Keratinocyte (primary cell): ENCODE results near the gene HECA. TPM values are rescaled to one million over a fixed set of nuclear protein-coding genes. Genes with fewer than 3 reads are reported as not detected.
A peak's percentile ranks its signal among the peaks of the same experiment; 100 is the strongest.

ENCODE experiments used
- DNase-seq: peaks from one replicate; pipeline ENCODE4 v3.0.0-alpha.2; 2011; ENCODE audit warnings: low read depth, missing footprints, low spot score
- FAIRE-seq: peaks from 2 replicates; lab custom pipeline; 2011; peaks lifted over from hg19 to GRCh38; lab: Jason Lieb, UNC
- H2AFZ ChIP-seq: 2 replicates; pipeline ENCODE4 v1.6.0; 2012; ENCODE audit warnings: low read length, control low read depth, inconsistent platforms; ENCODE audit not compliant: control insufficient read depth
- H3K27ac ChIP-seq: 2 replicates; pipeline ENCODE4 v1.5.1; 2011; ENCODE audit warnings: low read length; ENCODE audit not compliant: control insufficient read depth, insufficient read depth
- H3K27me3 ChIP-seq: 3 replicates; pipeline ENCODE4 v1.6.0; 2011; ENCODE audit warnings: low read length; ENCODE audit not compliant: control insufficient read depth, insufficient read depth; ENCODE audit errors: extremely low read depth
- H3K36me3 ChIP-seq, 2 experiments: 2 replicates in 1 of 2; 3 replicates in 1 of 2; pipeline ENCODE4 v1.5.1; 2011; ENCODE audit warnings: low read length in 2 of 2, mild to moderate bottlenecking in 1 of 2; ENCODE audit not compliant: control insufficient read depth in 2 of 2, insufficient read depth in 2 of 2; ENCODE audit errors: extremely low read depth in 1 of 2
- H3K4me1 ChIP-seq: 3 replicates; pipeline ENCODE4 v1.5.1; 2011; ENCODE audit warnings: low read length; ENCODE audit not compliant: control insufficient read depth, insufficient read depth; ENCODE audit errors: extremely low read depth
- H3K4me2 ChIP-seq: 3 replicates; pipeline ENCODE4 v1.6.0; 2011; ENCODE audit warnings: low read depth, low read length; ENCODE audit not compliant: control insufficient read depth, insufficient read depth; ENCODE audit errors: extremely low read depth
- H3K4me3 ChIP-seq, 3 experiments: fragments of 200-600 bp in 1 of 3; sonication (generic) in 1 of 3; 2 replicates in 2 of 3; 3 replicates in 1 of 3; pipeline ENCODE4 v1.5.1; 2011 to 2016; ENCODE audit warnings: low read length in 3 of 3, mild to moderate bottlenecking in 3 of 3, control low read depth in 2 of 3, inconsistent platforms in 1 of 3, low read depth in 1 of 3, mixed read lengths in 1 of 3, mixed run types in 1 of 3, moderate library complexity in 1 of 3; ENCODE audit not compliant: control insufficient read depth in 2 of 3, insufficient read depth in 2 of 3; ENCODE audit errors: extremely low read depth in 1 of 3
- H3K79me2 ChIP-seq: 2 replicates; pipeline ENCODE4 v1.6.0; 2012; ENCODE audit warnings: low read length; ENCODE audit not compliant: control insufficient read depth, insufficient read depth
- H3K9ac ChIP-seq: 3 replicates; pipeline ENCODE4 v1.6.0; 2011; ENCODE audit warnings: low read length; ENCODE audit not compliant: control insufficient read depth, insufficient read depth; ENCODE audit errors: extremely low read depth
- H3K9me1 ChIP-seq: 3 replicates; pipeline ENCODE4 v1.6.0; 2011; ENCODE audit warnings: low read length; ENCODE audit not compliant: control insufficient read depth, insufficient read depth; ENCODE audit errors: extremely low read depth
- H3K9me3 ChIP-seq: 2 replicates; pipeline ENCODE4 v1.5.1; 2012; ENCODE audit warnings: low read depth, low read length; ENCODE audit not compliant: control insufficient read depth
- H4K20me1 ChIP-seq: 3 replicates; pipeline ENCODE4 v1.6.0; 2011; ENCODE audit warnings: low read length; ENCODE audit not compliant: control insufficient read depth, insufficient read depth; ENCODE audit errors: extremely low read depth
- CTCF ChIP-seq, 3 experiments: IDR thresholded peaks in 1 of 3; conservative IDR thresholded peaks in 1 of 3; optimal IDR thresholded peaks in 1 of 3; 2 replicates in 2 of 3; 3 replicates in 1 of 3; pipeline versions ENCODE3 to v1.5.1; 2011; ENCODE audit warnings: low read length in 3 of 3, mild to moderate bottlenecking in 3 of 3, moderate library complexity in 2 of 3, control low read depth in 1 of 3, inconsistent platforms in 1 of 3; ENCODE audit not compliant: insufficient read depth in 2 of 3; ENCODE audit errors: extremely low read depth in 1 of 3
- EZH2 ChIP-seq: IDR thresholded peaks from one replicate; pipeline ENCODE4 v1.6.1; 2012; ENCODE audit warnings: inconsistent platforms, mild to moderate bottlenecking, low read length, moderate library complexity
- dilution Hi-C: fragments of 300-500 bp; cut with MboI; formaldehyde crosslinking; loops from one replicate; pipeline ENCODE4 v1.7.0; 2020; ENCODE audit warnings: low sequenced_read_pairs; ENCODE audit not compliant: extremely low pct_ligation_motif_present
- polyA plus RNA-seq, 5 experiments: library from polyadenylated mRNA; depleted of rRNA in 3 of 5; stranded (reverse) in 3 of 5; stranded (forward) in 1 of 5; unstranded in 1 of 5; fragments of >200 nt; gene quantifications; 1 replicate in 1 of 5; 2 replicates in 3 of 5; 3 replicates in 1 of 5; pipeline versions ENCODE4 v1.2.1 to v1.2.3, GENCODE V29; 2011 to 2012; ENCODE audit warnings: missing spikeins in 2 of 5, low read depth in 1 of 5, low replicate concordance in 1 of 5

Gene HECA
- polyA plus RNA-seq, 1 donor (not counting 4 experiments of a cell fraction or from before 2014, with no cell fraction given) = 12.3 TPM

- Histone ChIP-seq H3K36me3 (peaks cover 5 to 9% of the 10 kb centered on the region in 2 experiments), H3K4me1 (peaks cover 11% of the 10 kb centered on the region), H2AFZ (no peak overlapping the region), H3K9ac (no peak overlapping the region), H3K4me3 (no peak overlapping the region), H3K9me3 (no peaks in the 10 kb centered on the region), H4K20me1 (no peaks in the 10 kb centered on the region), H3K79me2 (peaks cover 3% of the 10 kb centered on the region), H3K27me3 (no peaks in the 10 kb centered on the region), H3K9me1 (no peaks in the 10 kb centered on the region), H3K4me2 (peak overlapping the region; percentile 64), H3K27ac (peak overlapping the region; percentile 59)
- FAIRE-seq (no peak), DNase-seq (no peak)
- dilution Hi-C loops = no loop called here
- no peak for TF ChIP-seq EZH2
- TF ChIP-seq CTCF (optimal IDR thresholded peaks at IDR 0.05 in 1 of 3, IDR thresholded peaks at IDR 0.05 in 1 of 3, conservative IDR thresholded peaks at IDR 0.05 in 1 of 3; ENCODE audit: extremely low read depth in 1 of 3, insufficient read depth in 2 of 3, low read length in 3 of 3) = peak; percentile 27 to 53 (median 52)
These were observed 38.3 kb downstream of the HECA start for GRCh38 chr6:139173172-139173571.

GRCh38 chr6:139173822-139174221 is 38.9 kb downstream of the HECA start:
- no peak overlapping the region for H3K27ac ChIP-seq
- no peak overlapping the region for H3K9ac ChIP-seq
- peaks cover 3% of the 10 kb centered on the region for H3K79me2 ChIP-seq
- H3K4me3 ChIP-seq = no peak overlapping the region
- H3K9me3 ChIP-seq = no peaks in the 10 kb centered on the region
- peaks cover 5 to 9% of the 10 kb centered on the region in 2 experiments for H3K36me3 ChIP-seq
- no peak overlapping the region for H2AFZ ChIP-seq
- H3K4me2 ChIP-seq = no peak overlapping the region
- no peaks in the 10 kb centered on the region for H3K27me3 ChIP-seq
- FAIRE-seq = no peak
- dilution Hi-C loops = no loop called here
- TF ChIP-seq CTCF (optimal IDR thresholded peaks at IDR 0.05 in 1 of 3, IDR thresholded peaks at IDR 0.05 in 1 of 3, conservative IDR thresholded peaks at IDR 0.05 in 1 of 3; ENCODE audit: extremely low read depth in 1 of 3, insufficient read depth in 2 of 3, low read length in 3 of 3) = no peak
- TF ChIP-seq EZH2 = no peak
- H3K9me1 ChIP-seq = no peaks in the 10 kb centered on the region
- peaks cover 11% of the 10 kb centered on the region for H3K4me1 ChIP-seq
- DNase-seq = no peak
- no peaks in the 10 kb centered on the region for H4K20me1 ChIP-seq
